ENCODE data around the gene LRCH4. TPM values are rescaled to one million over a fixed set of nuclear protein-coding genes. Genes with fewer than 3 reads are reported as not detected.

The LRCH4 gene
- total RNA-seq, 2 experiments from 2014 or later: 39.2 to 72.0 TPM

- ChIA-PET POLR2A (no interaction called here), CTCF (ENCODE audit: unreplicated experiment) (interaction anchor here (0.6 kb wide), 1 partner anchor 1107 kb away, joined by 3 read pairs; no protein-coding TSS in a partner anchor)
- Histone ChIP-seq H2AFZ (ENCODE audit: low read length) (no peak overlapping the region), H4K20me1 (ENCODE audit: insufficient read depth, low read length) (no peaks in the 10 kb centered on the region), H3K27ac (ENCODE audit: low read depth, low read length, poor library complexity, severe bottlenecking) (no peak overlapping the region), H3K4me1 (ENCODE audit: insufficient read depth, low read length, poor library complexity, severe bottlenecking) (peaks cover 45% of the 10 kb centered on the region), H3K79me2 (ENCODE audit: insufficient read depth, low read depth, low read length) (no peaks in the 10 kb centered on the region), H3K4me2 (ENCODE audit: low read length) (0 out of 2 replicates have a peak overlapping the region, but pooled peaks have one; percentile 7), H3K36me3 (ENCODE audit: insufficient read depth, low read length) (peaks cover 22% of the 10 kb centered on the region; the same call in 1 of the 2 replicates), H3K9me2 (ENCODE audit: insufficient read depth, low read length) (no peaks in the 10 kb centered on the region), H3K9me3 (ENCODE audit: low read length) (no peaks in the 10 kb centered on the region), H3K4me3 (ENCODE audit: low read depth, low read length, poor library complexity, severe bottlenecking) (no peak overlapping the region)
- DNase-seq (ENCODE audit: low spot score): no peak
- intact Hi-C loops (cut with micrococcal nuclease; ENCODE audit: unreplicated experiment): no loop called here
- TF ChIP-seq EZH2phosphoT487 (IDR thresholded peaks at IDR 0.05; ENCODE audit: borderline replicate concordance, low read depth, low read length) (no peak), CTCF (conservative IDR thresholded peaks at IDR 0.05; ENCODE audit: low read length) (no peak)
- BruUV-seq (replicated peaks): no TSS peak
Observed at GRCh38 chr7:100570954-100571828, 14.7 kb downstream of the LRCH4 start.

- Histone ChIP-seq H3K9me3 (ENCODE audit: low read length) (no peaks in the 10 kb centered on the region), H3K4me1 (ENCODE audit: insufficient read depth, low read length, poor library complexity, severe bottlenecking) (peaks cover 45% of the 10 kb centered on the region), H2AFZ (ENCODE audit: low read length) (no peak overlapping the region), H3K4me2 (ENCODE audit: low read length) (peak overlapping the region; percentile 46; the same call in 1 of the 2 replicates), H3K4me3 (ENCODE audit: low read depth, low read length, poor library complexity, severe bottlenecking) (no peak overlapping the region), H3K27ac (ENCODE audit: low read depth, low read length, poor library complexity, severe bottlenecking) (no peak overlapping the region), H4K20me1 (ENCODE audit: insufficient read depth, low read length) (no peaks in the 10 kb centered on the region), H3K36me3 (ENCODE audit: insufficient read depth, low read length) (peaks cover 6% of the 10 kb centered on the region; the same call in 1 of the 2 replicates), H3K79me2 (ENCODE audit: insufficient read depth, low read depth, low read length) (no peaks in the 10 kb centered on the region), H3K9me2 (ENCODE audit: insufficient read depth, low read length) (no peaks in the 10 kb centered on the region)
- peak; percentile 57 for DNase-seq (ENCODE audit: low spot score)
- no TSS peak for BruUV-seq (replicated peaks)
- ChIA-PET POLR2A (interaction anchor here (0.6 to 1.0 kb wide), 2 partner anchors 16 to 307 kb away, joined by 3 to 5 read pairs; no protein-coding TSS in a partner anchor), CTCF (ENCODE audit: unreplicated experiment) (interaction anchor here (1.5 kb wide), 1 partner anchor 49 kb away, joined by 6 read pairs; no protein-coding TSS in a partner anchor)
- TF ChIP-seq EZH2phosphoT487 (IDR thresholded peaks at IDR 0.05; ENCODE audit: borderline replicate concordance, low read depth, low read length): no peak
- TF ChIP-seq CTCF (conservative IDR thresholded peaks at IDR 0.05; ENCODE audit: low read length): peak; percentile 65
- intact Hi-C loops (cut with micrococcal nuclease; ENCODE audit: unreplicated experiment): no loop called here
Observed at GRCh38 chr7:100568896-100569844, 16.8 kb downstream of the LRCH4 start.
